HG03520 (cell line): ENCODE data around the gene CLEC4F.
A peak's percentile ranks its signal among the peaks of the same experiment; 100 is the strongest.

Experiments
- ATAC-seq: cut with Tn5 transposase; IDR thresholded peaks from one replicate; pipeline ENCODE4 v1.9.1; 2021; ENCODE audit warnings: mild to moderate bottlenecking, moderate library complexity; ENCODE audit not compliant: unreplicated experiment

CLEC4F gene

DNA sequence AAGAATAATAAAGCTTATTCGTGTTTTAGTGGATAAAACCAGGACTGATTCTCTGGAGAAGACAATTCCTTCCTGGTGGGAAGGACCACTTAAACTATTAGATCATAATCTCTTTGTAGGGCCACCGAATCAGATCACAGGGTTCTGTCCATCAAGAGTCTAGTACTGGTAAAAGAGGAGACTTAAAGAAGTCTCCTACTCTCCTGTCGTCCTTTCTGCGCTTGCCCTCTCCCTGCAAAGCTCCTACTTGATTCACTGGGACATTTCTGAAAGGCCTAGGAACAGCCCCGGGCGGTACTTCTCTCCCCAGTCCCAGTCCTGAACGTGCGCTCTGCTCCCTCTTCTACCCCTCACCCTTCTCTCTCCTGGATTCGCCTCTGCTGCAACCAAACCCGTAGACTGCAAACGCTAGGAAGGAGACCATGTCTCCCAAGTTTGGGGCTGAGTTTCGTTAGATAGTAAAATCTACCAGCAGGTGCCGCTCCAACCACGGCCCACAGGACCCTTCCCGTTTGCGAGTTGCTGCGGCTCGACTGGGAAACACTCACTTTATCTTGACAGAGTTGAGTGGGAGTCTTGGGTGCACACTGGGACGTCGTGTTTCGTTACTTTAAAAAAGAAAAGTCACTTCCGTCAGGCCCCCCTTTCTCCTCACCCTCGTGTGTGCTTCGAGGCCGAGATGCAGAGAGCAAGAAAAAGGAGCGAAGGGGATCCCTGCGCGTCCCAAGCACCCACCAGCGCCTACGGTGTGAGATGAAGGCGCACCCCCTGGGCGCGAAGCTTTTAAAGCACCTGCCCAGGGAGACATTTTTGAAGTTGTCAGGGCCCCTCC is 30.9 kb downstream of the CLEC4F start:
- no peak for ATAC-seq

DNA sequence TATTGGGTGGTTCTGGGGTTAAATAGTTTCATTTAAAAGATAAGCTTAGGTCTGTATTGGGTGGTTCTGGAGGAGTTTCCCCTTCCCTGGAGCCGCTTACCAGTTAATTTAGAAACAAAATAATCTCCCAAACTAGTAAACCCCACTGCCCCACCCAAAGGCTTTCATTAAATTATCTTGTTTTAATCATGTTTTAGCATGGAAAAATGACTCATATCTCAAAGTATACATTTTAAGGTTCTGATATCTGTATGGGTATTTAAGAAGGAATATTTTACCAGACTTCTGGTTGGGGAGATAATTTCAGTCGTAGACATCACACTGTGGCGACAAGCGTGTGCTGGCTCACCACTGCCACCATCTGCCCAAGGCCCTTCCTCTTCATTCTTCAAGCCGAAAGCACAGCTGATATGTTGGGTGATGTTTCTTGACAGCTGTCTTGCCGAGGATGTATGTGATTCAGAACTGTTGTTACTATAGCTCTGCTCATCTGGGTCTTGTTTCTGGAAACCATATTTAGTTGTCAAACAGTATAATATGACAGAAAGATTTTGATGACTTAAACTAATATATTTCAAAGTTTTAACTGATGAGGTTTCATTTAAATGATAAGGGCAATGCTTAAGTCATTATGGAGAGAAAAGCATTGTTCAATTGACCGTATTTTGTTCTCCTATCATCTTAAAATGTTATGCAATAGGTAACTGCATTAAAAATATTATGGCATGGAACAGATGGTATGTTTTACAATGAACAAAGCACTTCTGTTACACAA is 35.1 kb downstream of the CLEC4F start:
- no peak for ATAC-seq

DNA sequence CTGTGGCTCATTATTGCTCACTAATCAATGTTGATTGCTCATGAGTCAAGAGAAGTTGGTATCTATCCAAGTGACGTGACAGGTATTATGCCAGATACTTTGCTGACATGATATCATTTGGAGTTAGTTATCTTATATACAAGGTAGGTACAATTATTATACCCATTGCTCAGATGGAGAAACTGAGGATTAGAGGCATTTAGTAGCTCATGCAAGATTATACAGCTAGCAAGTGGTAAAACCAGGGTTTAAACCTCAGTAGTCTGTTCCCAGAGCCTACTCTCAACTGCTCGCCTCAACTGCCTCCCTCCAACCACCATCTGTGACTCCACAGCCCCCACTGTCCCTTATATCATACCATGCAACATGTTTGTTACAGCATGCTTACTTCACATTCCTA is 36.1 kb downstream of the CLEC4F start:
- ATAC-seq, result no peak

- ATAC-seq, result no peak
These were observed 40.4 kb downstream of the CLEC4F start for GRCh38 chr2:70779911-70780545.

DNA sequence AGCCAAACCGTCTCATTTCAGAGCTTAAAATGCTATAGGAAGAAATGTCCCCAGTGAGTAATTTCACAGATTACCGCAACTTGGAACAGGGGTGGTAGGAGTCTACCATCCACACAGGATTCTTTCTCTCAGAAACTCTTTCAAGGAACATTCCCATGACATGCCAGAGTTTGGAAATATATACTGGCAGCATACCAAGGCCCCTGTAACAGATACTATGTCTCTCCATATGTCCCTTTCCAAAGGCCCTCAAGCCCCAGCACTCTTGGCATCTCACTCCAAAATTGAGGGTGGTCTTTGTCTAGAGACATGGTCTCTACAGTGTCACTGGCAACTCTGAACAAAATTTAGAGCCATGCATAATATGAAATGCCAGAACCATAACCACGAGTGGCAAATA is 40.9 kb downstream of the CLEC4F start:
- ATAC-seq, result no peak

DNA sequence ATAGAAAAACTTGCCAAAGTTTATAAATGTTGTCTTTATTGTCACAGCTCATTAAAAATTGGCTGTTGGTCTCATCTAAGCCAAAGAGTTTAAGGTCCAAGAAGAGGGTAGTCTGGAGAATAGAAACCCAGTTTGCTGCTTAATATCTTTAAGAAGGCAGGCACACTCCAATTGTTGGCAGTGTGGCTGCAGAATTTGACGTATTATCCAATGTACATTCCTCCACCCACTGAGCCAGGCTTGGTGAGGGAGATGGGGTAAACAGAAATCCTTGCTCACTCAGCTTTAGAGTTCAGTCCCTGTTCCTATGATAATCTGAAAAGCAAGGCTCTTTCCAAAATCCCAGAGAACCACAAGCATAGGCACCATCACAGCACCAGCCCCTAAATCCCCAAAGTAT is 41.7 kb downstream of the CLEC4F start:
- no peak for ATAC-seq

DNA sequence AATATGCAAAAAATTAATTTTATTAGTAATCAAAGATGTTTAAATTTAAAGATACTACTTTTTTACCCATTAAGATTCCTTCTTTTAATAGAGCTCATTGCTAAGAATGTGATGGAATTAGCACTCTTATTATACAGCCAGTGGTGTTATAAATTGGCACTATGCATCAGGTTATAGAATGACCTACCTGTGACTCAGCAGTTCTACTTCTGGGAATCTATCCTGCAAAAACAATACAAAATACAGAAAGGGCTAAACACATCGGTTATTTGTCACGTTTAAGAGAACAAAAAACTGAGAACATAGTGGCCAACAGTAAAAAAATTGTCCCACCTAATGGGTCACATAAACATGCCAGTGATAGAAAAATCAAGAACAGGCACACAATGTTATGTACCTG is 42.9 kb downstream of the CLEC4F start:
- ATAC-seq, result no peak

DNA sequence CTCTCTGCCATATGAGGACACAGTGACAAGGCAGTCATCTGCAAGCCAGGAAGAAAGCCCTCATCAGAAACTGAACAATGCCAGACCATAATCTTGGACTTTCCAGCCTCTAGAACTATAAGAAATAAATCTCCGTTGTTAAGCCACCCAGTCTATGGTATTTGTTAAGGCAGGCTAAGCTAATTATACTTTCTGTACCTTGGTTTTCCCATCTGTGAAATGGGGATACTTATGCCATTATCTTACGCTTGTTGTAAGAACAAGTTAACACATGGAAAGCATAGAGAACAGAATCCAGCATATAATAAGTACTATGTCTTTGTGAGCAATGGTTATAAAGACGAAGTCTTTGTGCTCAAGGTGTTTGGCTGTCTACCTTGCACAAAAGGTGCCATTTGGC is 44.1 kb downstream of the CLEC4F start:
- no peak for ATAC-seq

- no peak for ATAC-seq
These were observed 45.3 kb downstream of the CLEC4F start for GRCh38 chr2:70775141-70775540.

GRCh38 chr2:70772486-70773155 is 47.8 kb downstream of the CLEC4F start:
- no peak for ATAC-seq

DNA sequence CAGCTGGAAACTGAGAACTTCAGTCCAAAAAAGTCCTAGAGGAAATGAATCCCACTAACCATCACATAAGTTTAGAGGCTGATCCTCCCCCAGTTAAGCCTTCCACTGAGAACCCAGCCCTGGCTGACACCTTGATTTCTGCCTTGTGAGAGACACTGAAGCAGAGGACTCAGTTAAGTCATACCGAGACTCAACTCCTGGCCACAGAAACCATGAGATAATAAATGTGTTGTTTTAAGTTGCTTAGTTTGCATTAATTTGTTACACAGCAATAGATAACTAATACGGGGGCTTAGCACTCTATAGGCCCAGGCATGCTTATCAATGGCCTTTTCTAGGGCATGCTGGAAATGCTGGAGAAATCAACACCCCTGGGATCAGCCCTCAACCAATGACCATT is 49.0 kb downstream of the CLEC4F start:
- peak; percentile 66 for ATAC-seq

DNA sequence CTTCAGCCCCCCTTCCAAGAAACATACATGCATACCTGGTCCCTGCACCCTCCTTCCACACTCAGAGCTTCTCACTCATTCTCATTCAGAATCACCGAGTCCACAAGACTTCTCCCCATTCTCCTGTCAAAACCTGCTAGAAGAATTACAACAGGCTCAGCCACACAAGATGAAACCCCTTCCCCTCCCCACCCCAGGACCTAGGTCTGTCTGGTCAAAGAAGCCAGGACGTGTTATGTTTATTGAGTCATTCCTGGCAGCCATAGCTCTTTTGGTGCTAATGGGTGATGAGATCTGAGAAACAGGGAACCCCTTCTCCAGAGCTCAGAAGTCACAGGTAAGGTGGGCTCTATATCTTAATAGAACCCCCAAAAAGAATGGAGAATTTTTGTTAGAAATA is 50.9 kb downstream of the CLEC4F start:
- ATAC-seq, result no peak

DNA sequence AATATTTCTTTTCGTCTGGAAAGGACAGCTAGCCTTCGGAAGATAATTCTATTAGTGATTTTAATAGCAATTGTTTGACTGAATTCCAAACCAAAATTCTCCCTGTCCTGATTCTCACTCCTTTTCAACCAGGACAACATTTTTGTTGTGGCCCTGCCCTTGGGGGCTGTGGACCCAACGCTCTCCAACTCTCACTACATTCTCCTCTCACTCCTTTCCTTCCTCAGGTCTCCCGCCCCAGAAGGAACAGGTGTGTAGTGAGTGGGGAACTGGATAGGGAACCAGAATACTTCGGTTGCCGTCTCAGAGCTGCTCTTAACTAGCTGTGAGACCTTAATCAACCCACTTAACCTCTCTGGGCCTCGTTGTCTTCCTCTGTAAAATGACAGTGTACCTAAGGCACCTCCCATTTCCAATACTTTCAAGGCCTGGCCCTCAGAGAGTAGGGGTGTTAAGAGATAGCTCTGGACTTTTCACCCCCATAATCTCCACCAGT is 51.8 kb downstream of the CLEC4F start:
- no peak for ATAC-seq

- ATAC-seq, result no peak
These were observed 52.5 kb downstream of the CLEC4F start, which contains the start of gene ADD2 for GRCh38 chr2:70767699-70768589. TSS of gene ADD2 (minus strand) at chr2:70768200. CDS start at chr2:70706408, 61,792 bp downstream.

- ATAC-seq, result no peak
These were observed 53.2 kb downstream of the CLEC4F start for GRCh38 chr2:70767079-70767698.

DNA sequence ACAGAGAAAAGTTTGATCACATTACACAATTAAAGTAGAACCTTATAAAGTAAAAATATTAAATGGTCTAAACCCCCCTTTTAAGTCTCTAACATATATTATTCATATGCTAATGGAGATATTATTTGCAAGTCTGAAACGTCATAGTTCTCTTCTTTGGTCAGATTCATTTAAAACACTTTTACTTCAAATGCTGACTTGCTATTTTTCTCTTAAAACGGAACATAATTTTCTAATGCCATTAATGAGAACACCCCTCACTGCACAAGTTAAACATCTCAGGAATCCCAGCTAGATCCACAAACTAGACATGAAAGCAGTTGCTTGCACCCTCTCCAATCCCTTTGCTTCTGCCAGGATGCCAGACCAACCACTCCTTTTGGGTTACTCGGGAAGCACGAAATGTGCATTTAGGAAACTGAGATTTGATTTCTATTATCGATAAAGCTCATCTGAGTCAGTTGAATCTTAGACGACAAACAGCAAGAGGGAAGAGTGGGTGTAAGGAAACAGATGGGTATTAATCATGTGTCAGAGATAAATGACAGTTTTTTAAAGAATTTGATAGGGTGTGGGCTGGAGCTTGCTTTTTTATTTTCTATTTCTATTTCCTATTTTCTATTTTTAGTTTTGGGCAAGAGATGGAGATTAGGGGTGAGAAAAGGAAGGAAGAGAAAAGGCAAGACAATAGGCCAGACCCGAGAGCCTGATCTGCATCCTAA is 53.9 kb downstream of the CLEC4F start:
- no peak for ATAC-seq

GRCh38 chr2:70765507-70765906 is 54.9 kb downstream of the CLEC4F start:
- ATAC-seq, result no peak

DNA sequence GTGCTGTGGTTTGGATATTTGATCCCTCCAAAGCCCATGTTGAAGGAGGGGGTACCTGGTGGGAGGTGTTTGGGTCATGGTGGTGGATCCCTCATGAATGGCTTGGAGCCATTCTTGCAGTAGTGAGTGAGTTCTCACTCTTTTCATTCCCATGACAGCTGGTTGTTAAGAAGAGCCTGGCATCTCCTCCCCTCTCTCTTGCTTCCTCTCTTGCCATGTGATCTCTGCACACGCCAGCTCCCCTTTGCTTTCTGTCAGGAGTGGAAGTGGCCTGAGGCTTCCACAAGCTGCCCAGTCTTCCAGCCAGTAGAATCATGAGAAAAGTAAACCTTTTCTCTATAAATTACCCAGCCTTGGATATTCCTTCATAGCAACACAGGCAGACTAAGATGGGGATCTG is 61.0 kb downstream of the CLEC4F start:
- ATAC-seq, result no peak
